GM12864 (cell line): ENCODE results near the gene ACTL6B.
A peak's percentile ranks its signal among the peaks of the same experiment; 100 is the strongest.
"Not testable (repeated sequence)": the region's sequence is repeated elsewhere in the genome, so short reads cannot be mapped to it uniquely, and the experiment has no call there.

ENCODE experiments used
- DNase-seq: peaks from one replicate; pipeline ENCODE4 v3.0.0-alpha.2; 2011; ENCODE audit warnings: low read depth
- H3K4me3 ChIP-seq: 2 replicates; pipeline ENCODE4 v1.5.1; 2011; ENCODE audit warnings: mild to moderate bottlenecking, low read depth, low read length, control low read depth
- TF ChIP-seq, protein P1 (sequence below): IDR thresholded peaks from 2 replicates; pipeline ENCODE4 v1.5.1; 2011; ENCODE audit warnings: low read depth, mild to moderate bottlenecking, moderate library complexity, low read length, control low read depth, inconsistent platforms; ENCODE audit errors: missing control alignments

The ACTL6B gene

DNA sequence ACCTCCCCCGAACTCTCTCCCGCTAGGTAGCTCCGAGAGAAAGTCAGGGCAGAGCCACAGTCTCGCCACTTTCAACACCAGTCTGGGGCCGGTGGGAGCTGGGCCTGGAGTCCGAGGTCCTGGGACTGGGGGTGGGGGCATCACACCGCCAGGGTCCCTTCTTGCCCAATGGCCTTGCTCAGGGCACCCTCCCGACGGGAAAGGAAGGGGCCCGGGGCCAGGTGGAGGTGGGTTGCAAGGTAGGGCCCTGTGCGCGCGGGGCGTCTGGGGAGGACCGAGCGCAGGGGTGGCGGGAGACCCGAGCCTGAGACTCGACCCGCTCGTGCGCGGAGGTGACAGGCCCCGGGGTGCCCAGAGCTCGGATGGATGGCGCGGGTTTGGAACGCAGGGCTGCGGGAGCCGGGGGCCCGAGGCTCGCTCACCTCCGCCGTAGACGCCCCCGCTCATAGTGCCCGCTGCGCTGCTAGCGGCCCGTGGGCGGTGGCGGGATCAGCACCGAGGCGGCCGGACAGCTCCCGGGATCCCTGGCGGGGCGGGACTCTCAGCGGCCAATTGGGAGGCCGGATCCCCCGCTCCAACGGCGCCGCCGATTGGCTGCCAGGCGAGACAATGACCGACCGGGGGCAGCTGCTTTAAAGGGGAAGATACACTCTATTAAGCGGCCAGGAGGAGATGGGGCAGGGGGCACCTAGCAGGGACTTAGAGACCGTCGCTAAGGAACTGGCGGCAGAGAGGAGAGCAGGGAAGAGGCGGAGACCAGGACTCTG, at the start of gene ACTL6B:
Gene ACTL6B, minus strand, starts transcription at position 541 of the 767 bp plus-strand sequence. Its CDS starts 94 bp downstream, at position 447.
- no peak for DNase-seq
- no peak within 1 kb of the TSS for H3K4me3 ChIP-seq

GRCh38 chr7:100705320-100705752, 49.1 kb upstream of the ACTL6B start:
- TF ChIP-seq, protein P1, sequence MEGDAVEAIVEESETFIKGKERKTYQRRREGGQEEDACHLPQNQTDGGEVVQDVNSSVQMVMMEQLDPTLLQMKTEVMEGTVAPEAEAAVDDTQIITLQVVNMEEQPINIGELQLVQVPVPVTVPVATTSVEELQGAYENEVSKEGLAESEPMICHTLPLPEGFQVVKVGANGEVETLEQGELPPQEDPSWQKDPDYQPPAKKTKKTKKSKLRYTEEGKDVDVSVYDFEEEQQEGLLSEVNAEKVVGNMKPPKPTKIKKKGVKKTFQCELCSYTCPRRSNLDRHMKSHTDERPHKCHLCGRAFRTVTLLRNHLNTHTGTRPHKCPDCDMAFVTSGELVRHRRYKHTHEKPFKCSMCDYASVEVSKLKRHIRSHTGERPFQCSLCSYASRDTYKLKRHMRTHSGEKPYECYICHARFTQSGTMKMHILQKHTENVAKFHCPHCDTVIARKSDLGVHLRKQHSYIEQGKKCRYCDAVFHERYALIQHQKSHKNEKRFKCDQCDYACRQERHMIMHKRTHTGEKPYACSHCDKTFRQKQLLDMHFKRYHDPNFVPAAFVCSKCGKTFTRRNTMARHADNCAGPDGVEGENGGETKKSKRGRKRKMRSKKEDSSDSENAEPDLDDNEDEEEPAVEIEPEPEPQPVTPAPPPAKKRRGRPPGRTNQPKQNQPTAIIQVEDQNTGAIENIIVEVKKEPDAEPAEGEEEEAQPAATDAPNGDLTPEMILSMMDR, result peak; percentile 95
- no peak for DNase-seq
- peak overlapping the region; percentile 95 for H3K4me3 ChIP-seq

More for the DNA sequence above, at the start of gene ACTL6B:
- TF ChIP-seq, protein P1, result no peak

DNA sequence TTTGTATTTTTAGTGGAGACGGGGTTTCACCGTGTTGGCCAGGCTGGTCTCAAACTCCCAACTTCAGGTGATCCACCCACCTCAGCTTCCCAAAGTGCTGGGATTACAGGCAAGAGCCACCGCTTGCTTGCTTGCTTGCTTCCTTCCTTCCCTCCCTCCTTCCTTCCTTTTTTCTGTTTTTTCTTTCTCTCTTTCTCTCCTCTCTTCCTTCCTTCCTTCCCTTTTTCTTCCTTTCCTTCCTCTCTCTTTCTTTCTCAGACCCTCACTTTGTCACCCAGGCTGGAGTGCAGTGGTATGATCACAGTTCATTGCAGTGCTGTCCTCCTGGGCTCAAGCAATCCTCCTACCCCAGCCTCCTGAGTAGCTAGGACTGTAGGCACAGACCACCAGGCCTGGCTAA, 44.8 kb upstream of the ACTL6B start:
- H3K4me3 ChIP-seq, DNase-seq: not testable (repeated sequence)

GRCh38 chr7:100699018-100699417, 42.8 kb upstream of the ACTL6B start:
- TF ChIP-seq, protein P1, result no peak
- no peak for DNase-seq
- H3K4me3 ChIP-seq, result no peak overlapping the region

DNA sequence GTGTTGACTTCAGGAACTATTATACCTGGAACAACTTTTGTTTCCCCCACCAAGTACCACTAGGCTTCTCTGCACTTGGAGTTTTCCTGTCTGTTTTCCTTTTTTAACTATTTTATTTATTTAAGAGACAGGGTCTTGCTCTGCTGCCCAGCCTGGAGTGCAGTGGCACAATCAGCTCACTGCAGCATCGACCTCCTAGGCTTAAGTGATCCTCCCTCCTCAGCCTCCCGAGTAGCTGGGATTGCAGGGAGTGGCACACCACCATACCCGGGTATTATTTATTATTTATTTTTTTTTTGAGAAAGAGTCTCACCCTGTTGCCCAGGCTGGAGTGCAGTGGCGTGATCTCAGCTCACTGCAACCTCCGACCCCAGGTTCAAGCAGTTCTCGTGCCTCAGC, 39.9 kb upstream of the ACTL6B start:
- TF ChIP-seq, protein P1, result no peak

GRCh38 chr7:100694098-100694745, 38.0 kb upstream of the ACTL6B start, which contains the start of gene GIGYF1:
GIGYF1 (minus strand) TSS chr7:100694250; CDS start chr7:100688238, 6,012 bp downstream.
- TF ChIP-seq, protein P1, result no peak
- peak within 1 kb of the TSS; percentile 95 for H3K4me3 ChIP-seq
- no peak for DNase-seq

More for the DNA sequence above, 39.9 kb upstream of the ACTL6B start:
- no peak overlapping the region for H3K4me3 ChIP-seq
- DNase-seq, result no peak

DNA sequence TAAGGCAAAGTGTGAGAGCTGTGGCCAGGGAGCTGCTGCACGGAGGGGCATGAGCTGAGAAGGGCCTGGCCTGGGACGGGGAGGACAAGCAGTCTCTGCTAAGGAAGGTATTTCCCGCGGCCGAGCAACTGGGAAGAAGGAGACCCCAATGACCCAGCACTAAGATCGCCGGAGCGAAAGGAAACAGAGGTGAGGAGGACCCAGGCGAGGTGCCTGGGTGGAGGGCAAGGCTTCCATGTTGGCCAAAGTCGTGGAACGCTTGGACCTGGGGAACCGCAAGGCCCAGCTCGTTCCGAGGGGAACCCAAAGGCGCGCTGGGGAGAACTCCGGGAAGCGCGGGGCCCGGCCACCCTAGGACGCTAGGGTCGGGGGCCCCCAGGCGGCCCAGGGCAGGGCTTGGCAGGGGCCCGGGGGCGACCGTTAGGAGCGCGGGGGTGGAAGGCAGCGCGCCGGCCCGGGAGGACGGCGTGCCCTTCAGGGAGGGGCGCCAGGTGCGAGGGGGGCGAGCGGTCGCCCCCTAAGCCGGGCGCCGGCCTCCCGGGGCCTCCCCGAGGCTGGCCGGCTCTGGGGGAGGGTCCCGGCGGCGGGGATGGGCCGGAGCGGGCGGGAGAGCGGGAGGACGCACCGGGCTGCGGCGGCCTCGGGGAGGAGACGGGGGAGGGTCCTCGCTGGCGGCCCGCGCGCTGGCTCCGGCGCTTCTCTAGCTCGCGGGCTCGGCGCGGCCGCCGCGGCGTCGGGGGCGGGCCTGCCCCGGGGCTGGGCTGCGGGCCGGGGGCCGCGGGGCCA, 37.3 kb upstream of the ACTL6B start:
- DNase-seq, result no peak
- H3K4me3 ChIP-seq, result peak overlapping the region; percentile 95
- TF ChIP-seq, protein P1, result no peak
